Measurements from ENCODE around the gene SCN2A.

DNA sequence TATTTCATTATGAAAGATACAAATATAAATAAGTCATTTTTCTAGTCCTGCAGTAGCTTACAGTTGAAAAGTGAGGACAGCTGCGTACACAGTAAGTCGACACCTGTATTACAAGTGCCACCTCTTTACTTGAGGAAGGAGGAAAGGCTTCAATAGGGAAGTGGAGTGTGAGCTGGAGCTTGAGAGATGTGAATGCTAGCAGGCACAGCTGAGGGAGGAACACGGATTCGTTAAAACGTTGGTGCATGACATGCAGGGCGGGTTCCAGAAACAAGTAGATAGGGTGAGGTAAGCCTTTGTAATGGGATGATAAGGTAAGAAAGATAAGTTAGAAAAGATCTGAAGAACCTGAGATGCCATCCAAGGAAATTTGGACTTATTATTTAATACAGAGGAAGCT lies 132.1 kb downstream of the SCN2A start:
- no peak for TF ChIP-seq ARNT (IDR thresholded peaks at IDR 0.05)
- no peak for TF ChIP-seq CTCF (IDR thresholded peaks at IDR 0.05 in 2 of 3, conservative IDR thresholded peaks at IDR 0.05 in 1 of 3; ENCODE audit: insufficient read depth in 2 of 3, low read depth in 1 of 3, low read length in 3 of 3)
- TF ChIP-seq, protein P1, sequence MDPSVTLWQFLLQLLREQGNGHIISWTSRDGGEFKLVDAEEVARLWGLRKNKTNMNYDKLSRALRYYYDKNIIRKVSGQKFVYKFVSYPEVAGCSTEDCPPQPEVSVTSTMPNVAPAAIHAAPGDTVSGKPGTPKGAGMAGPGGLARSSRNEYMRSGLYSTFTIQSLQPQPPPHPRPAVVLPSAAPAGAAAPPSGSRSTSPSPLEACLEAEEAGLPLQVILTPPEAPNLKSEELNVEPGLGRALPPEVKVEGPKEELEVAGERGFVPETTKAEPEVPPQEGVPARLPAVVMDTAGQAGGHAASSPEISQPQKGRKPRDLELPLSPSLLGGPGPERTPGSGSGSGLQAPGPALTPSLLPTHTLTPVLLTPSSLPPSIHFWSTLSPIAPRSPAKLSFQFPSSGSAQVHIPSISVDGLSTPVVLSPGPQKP (CRISPR knock-in tag; IDR thresholded peaks at IDR 0.05), result no peak
- TF ChIP-seq SETDB1 (IDR thresholded peaks at IDR 0.05; ENCODE audit: low read length), result no peak
- TF ChIP-seq EZH2 (IDR thresholded peaks at IDR 0.05; ENCODE audit: borderline replicate concordance, low read depth, low read length), result no peak
- no peak for TF ChIP-seq NR2C1 (IDR thresholded peaks at IDR 0.05)
- TF ChIP-seq NR2C1 (tag; IDR thresholded peaks at IDR 0.05), result no peak
- no peak for TF ChIP-seq REST (IDR thresholded peaks at IDR 0.05; ENCODE audit: borderline replicate concordance)
- no peak for TF ChIP-seq REST (CRISPR knock-in tag; IDR thresholded peaks at IDR 0.05; ENCODE audit: low read depth)
- TF ChIP-seq ZNF24 (IDR thresholded peaks at IDR 0.05), result no peak
- TF ChIP-seq ZNF512 (tag; IDR thresholded peaks at IDR 0.05), result no peak
